ENCODE measurements around the gene CMIP. TPM values are rescaled to one million over a fixed set of nuclear protein-coding genes. Genes with fewer than 3 reads are reported as not detected.

CMIP gene
- polyA plus RNA-seq, 1 donor from 2014 or later, result 15.1 TPM

DNA sequence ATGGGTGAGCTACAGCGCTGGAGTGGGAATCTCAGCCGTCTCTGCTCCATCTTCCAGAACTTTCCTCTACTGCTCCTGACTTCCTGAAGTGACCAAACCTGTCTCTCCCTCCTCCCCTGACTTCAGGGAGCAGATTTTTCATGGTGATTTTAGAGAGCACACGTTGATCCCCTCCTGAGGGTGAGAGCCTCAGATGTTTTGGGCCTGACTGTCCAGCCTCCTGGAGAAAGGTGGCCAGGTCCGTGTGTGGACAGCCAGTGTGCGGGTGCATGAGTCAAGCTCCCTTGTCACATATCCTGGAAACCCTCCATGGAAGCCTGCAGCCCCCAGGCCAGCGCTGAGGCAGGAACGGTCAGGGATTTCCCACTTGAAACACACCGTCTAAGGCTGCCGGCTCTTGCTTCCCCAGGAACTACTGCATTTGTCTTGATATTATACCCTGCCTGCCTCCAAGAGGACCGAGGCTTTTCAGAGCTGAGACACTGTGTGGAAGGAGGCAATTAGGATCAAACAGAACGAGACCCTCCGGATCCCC lies 143.1 kb downstream of the CMIP start:
- no peaks in the 10 kb centered on the region for H3F3A ChIP-seq (ENCODE audit: insufficient read depth, low read length, poor library complexity, severe bottlenecking)
- H3K4me3 ChIP-seq (ENCODE audit: low read length), result no peak overlapping the region
- H2AFZ ChIP-seq (ENCODE audit: low read depth, low read length), result no peak overlapping the region
- no peak overlapping the region for H3K9ac ChIP-seq (ENCODE audit: low read length)
- H3K4me2 ChIP-seq (ENCODE audit: low read length), result no peak overlapping the region
- H3K9me3 ChIP-seq (ENCODE audit: low read length), result no peaks in the 10 kb centered on the region
- TF ChIP-seq, protein P1, sequence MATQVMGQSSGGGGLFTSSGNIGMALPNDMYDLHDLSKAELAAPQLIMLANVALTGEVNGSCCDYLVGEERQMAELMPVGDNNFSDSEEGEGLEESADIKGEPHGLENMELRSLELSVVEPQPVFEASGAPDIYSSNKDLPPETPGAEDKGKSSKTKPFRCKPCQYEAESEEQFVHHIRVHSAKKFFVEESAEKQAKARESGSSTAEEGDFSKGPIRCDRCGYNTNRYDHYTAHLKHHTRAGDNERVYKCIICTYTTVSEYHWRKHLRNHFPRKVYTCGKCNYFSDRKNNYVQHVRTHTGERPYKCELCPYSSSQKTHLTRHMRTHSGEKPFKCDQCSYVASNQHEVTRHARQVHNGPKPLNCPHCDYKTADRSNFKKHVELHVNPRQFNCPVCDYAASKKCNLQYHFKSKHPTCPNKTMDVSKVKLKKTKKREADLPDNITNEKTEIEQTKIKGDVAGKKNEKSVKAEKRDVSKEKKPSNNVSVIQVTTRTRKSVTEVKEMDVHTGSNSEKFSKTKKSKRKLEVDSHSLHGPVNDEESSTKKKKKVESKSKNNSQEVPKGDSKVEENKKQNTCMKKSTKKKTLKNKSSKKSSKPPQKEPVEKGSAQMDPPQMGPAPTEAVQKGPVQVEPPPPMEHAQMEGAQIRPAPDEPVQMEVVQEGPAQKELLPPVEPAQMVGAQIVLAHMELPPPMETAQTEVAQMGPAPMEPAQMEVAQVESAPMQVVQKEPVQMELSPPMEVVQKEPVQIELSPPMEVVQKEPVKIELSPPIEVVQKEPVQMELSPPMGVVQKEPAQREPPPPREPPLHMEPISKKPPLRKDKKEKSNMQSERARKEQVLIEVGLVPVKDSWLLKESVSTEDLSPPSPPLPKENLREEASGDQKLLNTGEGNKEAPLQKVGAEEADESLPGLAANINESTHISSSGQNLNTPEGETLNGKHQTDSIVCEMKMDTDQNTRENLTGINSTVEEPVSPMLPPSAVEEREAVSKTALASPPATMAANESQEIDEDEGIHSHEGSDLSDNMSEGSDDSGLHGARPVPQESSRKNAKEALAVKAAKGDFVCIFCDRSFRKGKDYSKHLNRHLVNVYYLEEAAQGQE (IDR thresholded peaks at IDR 0.05; ENCODE audit: borderline replicate concordance), result no peak
- TF ChIP-seq TAF1 (IDR thresholded peaks at IDR 0.05; ENCODE audit: low read depth) (no peak), EP300 (conservative IDR thresholded peaks at IDR 0.05; ENCODE audit: poor library complexity, severe bottlenecking) (no peak), SMC3 (conservative IDR thresholded peaks at IDR 0.05; ENCODE audit: poor library complexity) (no peak), POLR2AphosphoS5 (IDR thresholded peaks at IDR 0.05) (no peak)
- H3K27me3 ChIP-seq (ENCODE audit: insufficient read depth, low read depth, low read length), result no peaks in the 10 kb centered on the region
- peaks cover 3% of the 10 kb centered on the region for H3K79me2 ChIP-seq (replicated peaks; ENCODE audit: insufficient read depth, low read length)
- H4K20me1 ChIP-seq (ENCODE audit: insufficient read depth), result peaks cover 2% of the 10 kb centered on the region
- no peaks in the 10 kb centered on the region for H3K36me3 ChIP-seq (ENCODE audit: insufficient read depth, low read length)
- H3K9me2 ChIP-seq (ENCODE audit: insufficient read depth, low read length), result no peaks in the 10 kb centered on the region
- H3K27ac ChIP-seq (ENCODE audit: low read length), result no peak overlapping the region

DNA sequence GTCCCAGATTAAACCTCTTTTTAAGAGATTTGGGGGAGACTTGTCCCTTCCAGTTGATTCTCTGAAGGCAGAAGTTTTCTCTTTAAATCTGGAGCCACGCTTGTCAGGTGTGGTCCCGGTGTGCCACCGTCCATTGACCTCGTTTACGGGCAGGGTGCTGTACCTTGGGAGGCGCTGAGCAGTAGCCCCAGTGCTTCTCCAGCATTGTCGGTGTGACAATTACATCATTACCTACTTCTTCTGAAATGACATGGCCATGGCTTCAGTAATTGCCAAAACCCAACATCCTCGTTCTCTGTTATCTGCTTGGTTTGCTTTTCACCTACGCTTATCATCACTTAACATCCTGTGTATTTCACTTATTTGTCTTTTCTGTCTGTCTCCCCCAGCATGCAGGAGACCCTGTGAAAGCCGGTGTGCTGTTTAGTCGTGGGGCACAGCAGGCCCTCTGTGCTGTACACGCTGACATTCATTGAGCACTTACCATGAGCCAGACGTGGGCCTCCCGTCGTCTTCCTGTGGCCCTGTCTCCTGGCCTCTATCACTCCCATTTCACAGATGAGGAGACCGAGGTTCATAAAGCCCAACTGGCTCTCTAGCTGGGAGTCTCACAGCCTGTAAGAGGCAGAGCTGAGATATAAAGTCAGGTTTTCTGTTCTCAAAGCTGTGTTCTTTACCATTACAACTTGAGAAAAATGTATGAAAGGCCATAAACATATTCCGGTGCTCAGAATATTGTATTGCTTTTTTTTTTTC lies 143.9 kb downstream of the CMIP start:
- peaks cover 3% of the 10 kb centered on the region for H3K79me2 ChIP-seq (replicated peaks; ENCODE audit: insufficient read depth, low read length)

More for the DNA sequence above, 143.9 kb downstream of the CMIP start:
- no peak overlapping the region for H3K9ac ChIP-seq (ENCODE audit: low read length)
- H3K9me2 ChIP-seq (ENCODE audit: insufficient read depth, low read length), result no peaks in the 10 kb centered on the region
- H3K4me2 ChIP-seq (ENCODE audit: low read length), result no peak overlapping the region
- H3K27me3 ChIP-seq (ENCODE audit: insufficient read depth, low read depth, low read length), result no peaks in the 10 kb centered on the region
- H3K9me3 ChIP-seq (ENCODE audit: low read length), result no peaks in the 10 kb centered on the region
- H3K4me3 ChIP-seq (ENCODE audit: low read length), result no peak overlapping the region
- H2AFZ ChIP-seq (ENCODE audit: low read depth, low read length), result no peak overlapping the region
- H3K36me3 ChIP-seq (ENCODE audit: insufficient read depth, low read length), result no peaks in the 10 kb centered on the region
- H3K27ac ChIP-seq (ENCODE audit: low read length), result no peak overlapping the region
- peaks cover 2% of the 10 kb centered on the region for H4K20me1 ChIP-seq (ENCODE audit: insufficient read depth)
- H3F3A ChIP-seq (ENCODE audit: insufficient read depth, low read length, poor library complexity, severe bottlenecking), result no peaks in the 10 kb centered on the region
- TF ChIP-seq POLR2AphosphoS5 (IDR thresholded peaks at IDR 0.05) (no peak), SMC3 (conservative IDR thresholded peaks at IDR 0.05; ENCODE audit: poor library complexity) (no peak), EP300 (conservative IDR thresholded peaks at IDR 0.05; ENCODE audit: poor library complexity, severe bottlenecking) (no peak), EZH2 (IDR thresholded peaks at IDR 0.05; ENCODE audit: borderline replicate concordance, insufficient read depth, low read length, poor library complexity, severe bottlenecking) (no peak), MXI1 (conservative IDR thresholded peaks at IDR 0.05; ENCODE audit: poor library complexity, severe bottlenecking) (no peak), RAD21 (conservative IDR thresholded peaks at IDR 0.05) (no peak), TAF1 (IDR thresholded peaks at IDR 0.05; ENCODE audit: low read depth) (no peak)
- TF ChIP-seq, protein P1 (IDR thresholded peaks at IDR 0.05; ENCODE audit: borderline replicate concordance), result no peak
- TF ChIP-seq, protein P2, sequence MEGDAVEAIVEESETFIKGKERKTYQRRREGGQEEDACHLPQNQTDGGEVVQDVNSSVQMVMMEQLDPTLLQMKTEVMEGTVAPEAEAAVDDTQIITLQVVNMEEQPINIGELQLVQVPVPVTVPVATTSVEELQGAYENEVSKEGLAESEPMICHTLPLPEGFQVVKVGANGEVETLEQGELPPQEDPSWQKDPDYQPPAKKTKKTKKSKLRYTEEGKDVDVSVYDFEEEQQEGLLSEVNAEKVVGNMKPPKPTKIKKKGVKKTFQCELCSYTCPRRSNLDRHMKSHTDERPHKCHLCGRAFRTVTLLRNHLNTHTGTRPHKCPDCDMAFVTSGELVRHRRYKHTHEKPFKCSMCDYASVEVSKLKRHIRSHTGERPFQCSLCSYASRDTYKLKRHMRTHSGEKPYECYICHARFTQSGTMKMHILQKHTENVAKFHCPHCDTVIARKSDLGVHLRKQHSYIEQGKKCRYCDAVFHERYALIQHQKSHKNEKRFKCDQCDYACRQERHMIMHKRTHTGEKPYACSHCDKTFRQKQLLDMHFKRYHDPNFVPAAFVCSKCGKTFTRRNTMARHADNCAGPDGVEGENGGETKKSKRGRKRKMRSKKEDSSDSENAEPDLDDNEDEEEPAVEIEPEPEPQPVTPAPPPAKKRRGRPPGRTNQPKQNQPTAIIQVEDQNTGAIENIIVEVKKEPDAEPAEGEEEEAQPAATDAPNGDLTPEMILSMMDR (IDR thresholded peaks at IDR 0.05; ENCODE audit: poor library complexity, severe bottlenecking), result no peak
